Measurements from ENCODE around the gene MLLT1.

Gene MLLT1

DNA sequence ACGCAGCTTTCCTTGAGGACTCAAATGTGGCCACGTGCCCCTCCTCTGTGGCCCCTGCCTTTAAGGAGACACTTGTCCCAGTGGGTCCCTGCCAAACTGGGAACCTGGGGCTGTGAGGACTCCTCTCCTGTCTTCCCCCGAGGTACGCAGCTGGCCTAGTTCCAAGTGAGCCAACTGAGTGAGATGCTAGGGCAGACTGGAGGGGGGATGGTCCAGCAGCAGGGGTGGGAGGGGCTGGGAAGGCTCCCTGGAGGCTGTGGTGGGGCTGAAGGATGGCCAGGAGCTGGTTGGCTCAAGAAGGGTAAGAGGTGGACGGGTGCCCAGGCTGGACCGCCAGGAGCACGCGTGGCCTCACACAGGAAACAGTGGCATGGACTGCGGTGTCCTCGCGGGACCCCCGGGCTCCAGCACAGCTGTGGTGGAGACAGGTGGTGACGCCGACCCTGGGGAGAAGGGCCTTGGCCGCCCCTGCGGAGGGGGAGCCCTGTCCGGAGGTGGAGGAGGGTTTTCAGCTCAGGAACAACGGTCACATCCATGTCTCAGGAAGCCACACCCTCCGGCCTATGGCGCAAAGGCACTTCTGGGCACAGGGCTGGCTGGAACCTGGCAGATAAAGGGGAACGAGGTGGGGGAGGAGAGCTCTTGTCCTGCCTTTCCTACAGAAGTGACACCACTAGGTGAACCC lies 45.8 kb downstream of the MLLT1 start:
- peak; percentile 54 for DNase-seq

DNA sequence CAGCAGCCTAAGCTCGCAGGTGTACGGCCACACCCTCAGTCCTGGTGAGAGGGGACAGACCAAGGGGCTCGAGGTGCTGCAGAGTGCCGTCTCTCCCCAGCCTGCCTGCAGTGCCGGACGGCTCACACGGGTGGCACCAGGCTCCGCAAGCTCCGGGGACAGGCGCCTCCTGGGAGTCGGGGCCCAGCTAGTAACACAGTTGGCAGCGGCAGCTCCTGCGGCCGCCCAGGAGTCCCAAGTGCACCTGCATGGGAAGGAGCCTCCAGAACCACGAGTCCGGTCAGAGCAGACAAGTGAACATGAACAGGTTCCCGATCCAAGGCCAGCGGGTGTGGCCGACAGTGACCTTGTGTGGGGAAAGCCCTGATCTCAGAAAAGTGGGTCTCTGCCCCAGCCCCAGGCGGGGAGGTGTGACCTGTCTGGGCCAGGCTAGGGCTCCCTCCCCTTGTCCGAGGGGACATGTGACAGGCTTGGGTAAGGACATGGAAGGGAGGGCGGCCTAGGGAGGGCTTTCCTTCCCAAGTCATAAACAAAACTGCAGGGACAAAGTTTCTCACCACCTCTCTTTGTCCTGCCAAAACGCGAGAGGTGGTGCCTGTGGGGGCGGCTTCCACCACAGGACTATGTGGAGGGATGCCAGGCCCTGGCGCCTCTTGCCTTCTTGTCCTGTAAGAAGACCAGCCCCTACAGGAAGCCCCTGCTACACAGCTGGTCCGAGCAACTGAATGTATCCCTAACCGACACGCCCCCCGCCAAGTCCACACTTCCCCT lies 46.5 kb downstream of the MLLT1 start:
- peak; percentile 71 for DNase-seq

DNA sequence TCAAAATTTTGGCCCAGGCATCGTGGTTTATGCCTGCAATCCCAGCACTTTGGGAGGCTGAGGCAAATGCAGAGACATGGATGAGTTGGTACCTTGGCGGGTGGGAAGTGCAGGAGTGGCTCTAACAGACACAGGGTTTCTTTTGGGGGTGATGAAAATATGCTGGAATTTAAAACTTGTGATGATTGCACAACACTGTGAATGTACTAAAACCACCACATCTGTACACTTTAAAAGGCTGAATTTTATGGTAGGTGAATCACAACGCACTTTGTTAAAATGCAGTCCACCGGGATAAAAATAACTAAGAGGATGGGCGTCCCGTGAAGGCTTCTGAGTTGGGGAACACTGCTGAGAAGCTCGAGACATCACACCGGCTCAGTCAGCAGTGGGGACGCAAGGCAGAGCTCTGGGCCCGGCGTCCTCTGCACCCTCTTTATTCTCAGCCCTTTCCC lies 47.1 kb downstream of the MLLT1 start:
- no peak for DNase-seq

DNA sequence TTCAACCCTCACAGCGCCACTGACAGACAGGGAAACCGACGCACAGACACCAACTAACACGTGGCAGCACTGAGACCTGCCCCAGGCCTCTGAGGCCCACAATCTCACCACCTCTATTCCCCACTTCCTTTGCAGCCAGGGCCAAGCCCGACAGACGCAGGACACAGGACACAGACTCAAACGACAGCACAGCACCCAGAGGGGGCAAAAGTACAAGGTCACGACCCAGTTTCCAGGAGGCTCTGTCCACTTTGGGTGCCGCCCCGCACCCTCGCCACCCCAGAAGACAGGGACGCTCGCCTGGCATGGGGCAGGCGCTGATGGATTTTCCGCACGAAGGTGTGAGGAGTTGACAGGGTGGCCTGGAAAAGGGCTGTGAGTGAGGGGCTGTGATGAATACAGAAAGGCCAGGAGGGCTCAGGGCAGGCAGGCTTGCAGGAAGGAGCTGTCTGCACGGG lies 48.8 kb downstream of the MLLT1 start:
- DNase-seq, result no peak

DNA sequence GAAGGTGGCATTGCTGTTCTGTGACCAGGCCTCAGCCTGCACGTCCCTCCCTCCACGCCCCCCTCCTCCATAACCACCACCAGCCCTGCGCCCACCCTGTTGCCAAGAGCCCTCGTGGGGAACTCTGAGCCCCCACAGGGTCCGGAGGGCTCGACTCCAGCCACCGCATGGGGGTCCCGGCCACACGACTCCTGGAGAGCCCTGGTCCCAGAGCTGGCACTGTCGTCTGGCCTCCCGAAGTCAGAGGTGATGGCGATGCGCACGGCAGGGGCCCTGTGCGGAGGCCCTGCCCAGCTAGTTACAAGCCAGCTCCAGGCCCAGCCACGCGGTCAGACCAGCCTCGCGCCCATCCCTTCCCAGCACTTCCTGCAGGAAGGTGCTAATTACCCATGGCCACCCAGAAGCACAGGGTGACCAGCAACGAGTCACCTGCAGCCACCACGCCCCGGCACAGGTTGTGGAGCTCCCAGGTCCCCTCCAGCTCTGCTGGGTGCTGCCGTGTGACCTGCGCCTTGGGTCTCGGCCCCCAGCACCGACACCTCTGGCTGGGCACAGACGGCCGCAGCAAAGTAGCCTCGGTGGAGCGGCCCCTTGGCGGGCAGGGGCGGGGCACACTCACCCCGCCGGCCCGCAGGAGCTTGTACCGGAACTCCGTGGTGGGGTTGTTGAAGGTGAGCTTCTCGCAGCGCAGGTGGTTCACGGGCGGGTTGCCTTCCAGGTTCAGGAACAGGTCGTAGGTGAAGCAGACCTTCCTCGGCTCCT lies 49.6 kb downstream of the MLLT1 start:
- DNase-seq, result no peak

DNA sequence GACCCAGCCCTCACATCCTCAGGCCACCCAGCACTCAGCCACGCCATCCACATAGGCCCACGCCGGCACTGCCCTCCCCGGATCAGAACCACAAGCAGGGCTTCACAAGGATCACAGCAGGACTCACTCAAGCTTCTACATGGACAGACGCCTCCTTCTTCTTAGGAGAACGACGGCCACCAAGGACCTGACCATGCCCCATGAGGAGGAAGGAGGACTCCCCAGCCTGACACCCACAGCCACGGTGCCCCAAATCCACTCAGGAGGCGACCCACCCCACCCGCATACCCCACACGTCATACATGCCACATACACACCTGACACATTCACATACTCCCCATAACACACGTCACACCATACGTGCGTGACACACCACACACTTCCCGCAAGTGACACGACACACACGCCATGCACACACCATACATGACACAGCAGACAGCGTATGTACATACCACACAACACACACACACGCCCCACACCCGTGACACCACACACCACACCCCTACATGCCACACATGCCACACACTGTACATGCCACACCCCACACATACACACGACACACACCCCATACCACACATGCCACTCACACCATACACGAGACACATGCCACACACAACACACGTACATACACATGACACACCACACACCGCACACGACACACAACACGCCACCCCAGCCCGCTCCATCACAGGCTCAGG lies 50.4 kb downstream of the MLLT1 start:
- DNase-seq, result no peak

DNA sequence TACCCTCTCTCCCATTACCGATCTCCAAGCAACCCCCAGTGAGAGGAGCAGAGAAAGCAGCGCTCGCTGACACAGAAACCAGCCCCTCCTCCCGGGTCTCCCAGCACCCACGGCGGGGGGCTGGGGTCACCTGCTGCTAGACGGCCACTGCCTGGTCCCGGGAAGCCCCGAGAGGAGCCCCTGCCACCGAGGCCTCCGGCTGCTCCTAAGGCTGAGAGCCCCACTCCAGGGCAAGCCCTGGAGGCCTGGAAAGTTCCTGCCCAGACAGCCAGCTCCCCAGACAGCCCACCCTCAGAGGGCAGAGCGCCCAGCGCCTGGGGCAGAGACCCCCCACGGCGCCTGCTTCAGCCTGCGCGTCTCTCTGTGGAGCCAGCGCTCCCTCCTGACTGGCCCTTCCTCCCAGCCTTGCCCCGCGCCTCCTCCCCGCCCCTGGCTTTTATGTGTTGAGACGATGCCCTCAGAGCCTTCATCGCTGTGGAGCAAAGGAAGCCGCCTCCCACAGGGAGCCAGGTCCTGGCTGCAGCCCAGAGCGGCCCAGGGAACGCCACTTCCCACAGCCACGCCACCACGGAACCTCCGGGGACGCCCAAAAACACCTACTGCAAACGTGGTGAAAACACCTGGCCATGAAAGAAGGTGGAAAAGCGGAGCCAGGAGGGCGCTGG lies 51.1 kb downstream of the MLLT1 start:
- DNase-seq, result no peak

DNA sequence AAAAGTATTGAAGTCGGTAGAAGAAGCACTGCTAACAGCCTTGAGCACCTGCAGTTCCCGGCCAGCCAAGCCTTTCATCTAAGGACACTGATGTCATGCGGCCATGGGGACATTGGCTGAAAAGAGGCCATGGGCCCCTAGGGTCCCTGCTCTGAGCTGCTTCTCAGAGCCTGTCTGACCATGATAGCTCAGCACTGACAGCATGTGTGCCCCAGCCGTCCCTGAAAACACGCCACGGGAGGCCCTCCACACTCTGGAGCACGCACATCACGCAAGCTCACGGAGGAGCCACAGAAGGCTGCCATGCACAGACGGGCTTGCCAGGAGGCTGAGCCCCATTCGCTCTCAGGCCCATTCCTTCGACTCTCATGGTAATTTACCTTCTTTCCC lies 51.8 kb downstream of the MLLT1 start:
- no peak for DNase-seq

DNA sequence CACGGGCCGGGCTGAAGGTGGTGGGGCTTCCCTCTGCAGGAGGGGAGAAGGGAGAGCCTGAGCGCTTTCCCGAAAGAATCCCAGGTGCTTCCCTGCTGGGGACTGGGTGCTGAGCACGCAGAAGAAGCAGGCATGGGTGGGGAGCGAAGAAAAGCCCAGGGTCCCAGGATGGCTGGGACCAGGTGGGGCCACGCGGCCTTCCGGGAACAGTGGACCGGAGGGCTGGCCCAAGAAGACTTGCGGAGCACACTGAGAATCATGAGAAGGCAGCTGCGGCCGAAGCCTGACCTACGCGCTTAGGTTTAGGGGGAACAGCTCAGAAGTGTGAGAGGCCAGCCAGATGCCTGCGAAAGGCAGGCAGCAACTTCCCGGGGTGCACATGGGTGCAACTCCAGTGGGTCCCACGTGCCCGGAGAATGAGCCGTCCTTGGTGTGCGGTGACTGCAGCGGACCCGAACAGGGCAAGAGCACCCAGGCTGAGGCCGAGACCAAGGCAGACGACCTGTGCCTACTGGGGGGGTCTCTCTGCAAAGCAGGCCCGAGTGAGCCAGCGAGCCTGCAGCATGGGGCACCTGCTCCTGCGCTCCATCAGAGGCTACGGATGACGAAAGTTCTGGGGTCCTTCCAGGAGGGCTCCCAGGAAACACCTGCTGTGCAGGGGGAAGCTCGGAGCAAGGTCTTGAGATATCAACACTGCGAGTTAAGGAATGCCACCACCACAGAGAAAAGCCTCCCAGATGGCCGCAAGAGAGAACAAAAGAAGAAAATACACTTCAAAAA lies 52.4 kb downstream of the MLLT1 start:
- no peak for DNase-seq

DNA sequence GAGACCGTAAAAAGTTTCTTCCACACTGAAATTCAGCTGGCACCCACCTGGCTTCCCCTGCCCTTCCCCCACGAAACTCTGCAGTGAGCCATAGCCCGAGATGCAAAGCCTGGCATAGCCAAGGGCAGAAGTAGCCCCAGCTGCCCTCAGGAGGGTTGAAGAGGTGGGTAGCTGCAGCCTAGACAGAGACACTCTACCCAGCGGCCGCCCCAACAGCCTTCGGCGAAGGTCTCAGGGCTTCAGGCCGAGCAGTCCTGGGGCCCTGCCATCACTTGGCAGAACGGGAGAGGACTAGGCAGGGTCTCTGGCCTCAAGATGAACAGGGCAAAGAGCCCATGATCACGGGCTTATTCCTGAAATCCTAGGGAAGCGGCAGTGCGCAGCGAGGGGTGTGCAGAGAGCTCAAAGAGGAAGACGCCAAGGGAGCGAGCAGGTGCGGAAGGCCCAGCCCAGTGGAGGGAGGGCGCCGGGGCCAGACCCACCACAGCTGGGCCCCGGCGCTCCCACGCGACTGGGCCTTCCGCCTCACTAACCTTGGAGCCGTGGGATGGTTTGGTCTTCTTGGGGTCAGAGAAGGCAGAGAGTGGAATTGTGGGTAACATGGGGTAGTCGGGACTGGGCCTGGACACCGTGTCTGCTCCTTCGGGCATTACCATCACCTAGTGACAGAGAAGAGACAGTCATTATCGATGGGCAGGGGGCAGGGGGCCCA lies 53.2 kb downstream of the MLLT1 start:
- no peak for DNase-seq

DNA sequence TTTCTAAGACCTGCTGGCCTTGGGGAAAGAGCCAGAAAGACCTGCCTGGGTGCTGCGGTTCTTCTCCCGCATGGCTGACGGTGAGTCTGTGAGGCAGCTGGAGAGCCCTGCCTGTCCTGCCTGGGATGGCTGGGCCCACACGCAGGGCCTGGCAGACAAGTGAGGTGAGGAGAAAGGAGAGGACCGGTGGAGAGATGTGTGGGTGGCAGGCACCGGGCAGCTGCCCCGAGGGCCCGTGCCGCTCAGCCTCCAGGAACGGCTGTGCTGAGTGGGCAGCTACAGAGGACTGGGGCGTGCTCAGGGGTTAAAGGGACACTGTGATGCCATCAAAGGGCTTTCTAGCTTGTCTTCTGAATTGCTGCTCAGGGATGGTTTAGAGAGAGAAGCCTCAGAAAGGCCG lies 53.8 kb downstream of the MLLT1 start:
- no peak for DNase-seq

DNA sequence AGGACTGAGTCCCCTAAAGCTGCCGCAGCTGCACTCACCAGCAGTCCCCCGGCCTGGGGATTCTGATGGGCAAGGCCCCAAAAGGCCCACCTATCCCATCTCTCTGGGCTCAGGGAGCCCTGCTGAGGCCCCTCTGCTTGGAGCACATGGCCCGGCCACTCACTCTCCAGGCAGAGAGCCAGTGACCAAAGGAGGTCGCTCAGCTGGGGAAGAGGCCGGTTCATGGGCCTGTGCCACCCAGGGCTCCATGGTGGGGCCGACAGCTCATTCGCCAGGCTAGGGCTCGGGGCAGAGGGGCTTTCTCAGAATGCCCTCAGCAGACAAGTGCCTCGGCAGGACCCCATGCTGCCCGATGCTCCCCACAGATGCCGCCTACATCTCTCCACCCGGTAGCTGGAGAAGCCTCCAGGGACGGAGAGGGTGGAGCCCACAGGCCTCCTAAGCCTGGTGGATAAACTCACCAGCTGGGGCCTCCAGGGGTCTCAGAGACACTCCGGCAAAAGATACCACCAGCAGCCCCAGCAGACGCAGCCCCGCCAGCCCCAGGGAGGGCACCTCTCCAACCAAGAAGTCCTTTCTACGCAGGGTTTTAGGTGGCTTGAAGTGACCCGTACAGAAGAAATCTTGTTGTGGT lies 54.4 kb downstream of the MLLT1 start:
- no peak for DNase-seq

DNA sequence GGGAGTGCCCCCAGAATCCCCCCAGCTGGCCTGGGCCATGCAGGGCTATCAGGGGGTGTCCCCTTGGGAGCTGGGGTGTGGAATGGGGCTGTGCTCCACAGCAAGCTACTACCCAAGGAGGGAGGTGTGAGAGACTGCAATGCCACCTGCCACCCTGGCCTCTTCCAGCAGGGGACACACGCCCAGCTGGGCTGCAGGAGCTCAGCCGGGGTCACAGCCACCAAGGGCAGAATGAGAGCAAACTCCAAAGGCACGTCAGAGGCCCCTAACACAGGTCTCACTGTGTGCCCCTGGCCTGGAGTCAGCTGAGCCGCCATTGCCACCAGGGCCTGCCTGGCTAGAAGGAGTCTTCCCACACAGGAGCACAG lies 55.5 kb downstream of the MLLT1 start:
- DNase-seq, result no peak

DNA sequence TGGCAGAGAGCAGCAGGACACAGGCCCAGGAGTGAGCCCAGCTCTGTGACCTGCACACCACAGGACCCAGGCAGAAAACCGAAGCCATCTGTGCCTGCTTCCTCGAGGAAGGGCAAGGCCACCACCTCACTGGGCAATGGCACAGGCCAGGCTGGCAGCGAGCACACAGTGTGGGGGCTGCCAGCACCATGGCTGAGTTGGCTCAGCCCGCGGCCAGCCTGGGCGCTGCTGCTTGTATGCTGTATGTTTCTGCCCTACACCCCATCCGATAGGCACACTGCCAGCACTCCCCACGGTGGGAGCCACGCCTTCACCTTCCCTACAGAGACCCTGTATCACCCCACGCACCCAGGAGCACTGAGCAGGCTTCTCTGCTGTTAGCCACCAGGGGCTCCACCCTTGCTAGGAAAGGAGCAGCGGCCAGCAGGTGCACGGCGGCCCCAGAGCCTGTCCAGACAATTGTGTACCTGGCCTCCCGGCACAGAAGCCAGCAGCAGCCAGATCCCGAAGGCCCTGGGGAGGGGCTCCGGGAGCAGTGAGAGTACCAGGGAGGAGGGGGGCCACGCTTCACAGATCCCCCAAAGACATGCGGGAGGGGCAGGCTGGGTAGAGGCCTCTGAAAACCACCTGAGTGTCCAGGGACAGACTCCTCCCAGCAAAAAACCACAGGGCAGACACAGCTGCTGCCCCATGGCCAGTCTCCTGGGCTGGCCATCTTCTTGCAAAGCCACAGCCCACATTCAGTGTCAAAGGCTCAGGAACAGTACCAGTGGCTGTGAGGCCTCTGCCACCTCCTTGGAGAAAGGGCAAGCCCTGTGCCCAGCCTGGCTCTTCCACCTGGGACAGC lies 56.1 kb downstream of the MLLT1 start:
- no peak for DNase-seq

DNA sequence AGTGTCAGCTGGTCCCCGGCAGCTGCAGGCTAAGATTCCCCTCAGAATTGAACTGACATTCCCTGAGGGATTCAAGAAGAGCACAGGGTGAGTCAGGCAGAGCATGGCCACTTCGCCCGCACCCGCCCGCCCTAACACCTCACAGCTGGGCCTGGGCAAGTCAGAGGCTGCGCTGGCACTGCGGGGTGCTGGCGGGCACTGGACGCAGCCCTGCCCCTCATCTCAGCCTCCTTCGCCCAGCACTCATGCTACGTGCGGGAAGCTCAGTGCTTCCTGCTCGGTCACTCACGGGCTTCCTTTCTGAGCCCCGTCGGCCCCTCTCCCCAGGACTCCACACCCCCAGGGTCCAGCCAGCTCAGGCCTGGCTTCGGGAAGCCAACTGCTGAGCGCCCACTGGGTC lies 56.9 kb downstream of the MLLT1 start:
- no peak for DNase-seq

DNA sequence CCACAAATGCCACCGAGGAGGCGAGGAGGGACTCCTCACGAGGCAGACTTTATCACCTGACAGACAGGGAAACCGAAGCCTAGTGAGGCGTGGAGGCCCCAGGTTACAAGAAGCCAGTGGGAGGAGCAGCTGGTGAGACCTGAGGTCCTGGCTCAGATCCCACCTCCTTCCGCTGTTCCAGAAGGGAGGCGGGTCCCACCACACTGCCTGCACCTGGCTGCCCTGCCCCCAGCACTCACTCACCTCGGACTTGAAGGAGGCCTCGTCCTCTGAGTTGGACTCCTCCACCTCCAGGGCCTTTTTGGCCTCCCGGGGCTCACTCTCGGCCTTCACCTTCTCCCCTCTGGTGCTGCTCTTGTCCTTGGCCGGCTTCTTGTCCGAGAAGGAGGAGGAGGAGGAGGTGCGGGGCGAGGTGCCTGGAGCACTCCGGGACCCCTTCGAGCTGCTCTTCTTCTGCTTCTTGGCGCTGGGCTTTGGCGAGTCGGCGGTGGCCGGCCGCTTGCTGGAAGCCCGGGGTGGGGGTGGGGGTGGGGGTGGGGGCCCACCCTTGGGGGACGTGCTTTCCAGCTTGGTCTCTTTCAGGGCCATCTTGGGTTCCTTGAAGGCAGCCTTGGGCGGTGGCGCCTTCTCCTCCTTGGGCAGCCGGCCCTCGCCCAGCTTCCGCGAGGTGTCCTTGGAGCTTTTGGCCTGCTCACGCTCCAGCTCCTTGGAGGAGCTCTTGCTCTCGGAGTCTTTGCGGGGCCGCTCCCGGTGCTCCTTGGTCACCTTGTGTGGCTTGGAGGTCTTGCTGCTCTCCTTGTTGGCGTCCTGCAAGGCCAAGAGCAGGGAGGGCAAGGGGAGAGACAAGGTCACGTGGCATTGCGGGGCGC lies 57.7 kb downstream of the MLLT1 start:
- no peak for DNase-seq

DNA sequence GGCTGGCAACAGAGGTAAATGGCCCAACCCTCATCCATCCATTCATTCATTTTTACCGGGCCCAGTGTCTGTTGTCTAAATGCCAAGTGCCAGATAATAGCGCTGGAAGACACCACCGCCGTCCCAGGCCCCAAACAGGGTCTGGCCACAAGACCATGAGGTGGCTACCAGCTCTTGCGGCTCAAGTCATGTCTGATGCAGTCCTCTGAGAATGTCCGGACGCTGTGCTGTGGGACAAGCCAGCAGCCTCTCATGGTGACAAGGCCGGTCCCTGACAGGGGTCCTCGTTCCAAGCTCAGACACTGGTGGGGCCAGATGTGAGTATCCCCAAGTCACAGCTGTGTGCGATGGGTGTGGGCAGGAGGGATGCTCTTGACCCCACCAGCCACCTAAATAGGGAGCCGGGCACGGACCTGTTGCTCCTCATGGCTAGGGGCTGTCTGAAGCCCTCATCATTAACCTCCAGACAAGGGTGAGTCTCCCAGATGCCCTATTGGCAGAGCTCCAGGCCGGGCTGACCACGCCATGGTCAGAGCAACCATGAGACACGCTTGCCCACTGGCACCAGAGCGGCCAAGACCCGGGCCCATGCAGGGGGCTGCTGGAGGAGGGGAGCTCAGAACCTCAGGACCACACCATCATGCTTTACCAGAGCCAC lies 58.4 kb downstream of the MLLT1 start:
- DNase-seq, result peak; percentile 34
